Right ventricle myocardium inferior (tissue), 1 donor: Measurements from ENCODE around the gene SULT1A1. TPM values are rescaled to one million over a fixed set of nuclear protein-coding genes. Genes with fewer than 3 reads are reported as not detected.
"Not testable (repeated sequence)": the region's sequence is repeated elsewhere in the genome, so short reads cannot be mapped to it uniquely, and the experiment has no call there.

Source experiments
- ATAC-seq: fragments of 200-7000 bp; cut with Tn5 transposase; one replicate; pipeline ENCODE4 v1.9.1; 2020; ENCODE audit warnings: mild to moderate bottlenecking, moderate library complexity
- DNase-seq: peaks from one replicate; pipeline ENCODE4 v3.0.0; 2021; ENCODE audit errors: missing footprints
- intact Hi-C: fragments of 100-400 bp; cut with DNase I; formaldehyde crosslinking; loops from one replicate; pipeline ENCODE4 v1.11.0; 2022
- long read RNA-seq: library from polyadenylated mRNA; unstranded; transcript quantifications from one replicate; pipeline ENCODE4 v2.0.0, GENCODE V29; 2021
- total RNA-seq: library from RNA; stranded (reverse); fragmentation: NEBNext Ultra II Directional; extraction: Animal tissue kit (Norgen Biotek cat#: 25700); gene quantifications from one replicate; pipeline ENCODE4 v1.2.1, GENCODE V29; 2021
- donor health status: DM: no; HTN: yes; CAD: no; lungs with severe emphysema.

SULT1A1 gene
- 14.8 TPM for total RNA-seq
- long read RNA-seq, transcript SULT1A1-201 (8 exons, 1,162 nt), result major isoform, 5 of 11 reads
- long read RNA-seq, partial matches to known transcripts, result 0 of 11 reads
- long read RNA-seq, other reads (novel, unspliced or antisense), result 3 of 11 reads

- peak; percentile 79 for ATAC-seq
- intact Hi-C loops, result no loop called here
- DNase-seq, result peak; percentile 84
Observed at GRCh38 chr16:28609631-28610594, at the start of gene SULT1A1. SULT1A1 (minus strand) TSS chr16:28610044; CDS start chr16:28608855, 1,189 bp downstream.

- intact Hi-C loops, ATAC-seq, DNase-seq: not testable (repeated sequence)
Observed at GRCh38 chr16:28639959-28640358, 30.1 kb upstream of the SULT1A1 start.

GRCh38 chr16:28638359-28638758 is 28.5 kb upstream of the SULT1A1 start:
- DNase-seq, ATAC-seq, intact Hi-C loops: not testable (repeated sequence)

GRCh38 chr16:28637765-28638164 is 27.9 kb upstream of the SULT1A1 start, which contains the start of gene NPIPB8:
NPIPB8 (plus strand) TSS chr16:28638065; CDS start chr16:28638361, 296 bp downstream.
- intact Hi-C loops, result not testable (repeated sequence)

GRCh38 chr16:28636093-28636823 is 26.4 kb upstream of the SULT1A1 start:
- ATAC-seq, DNase-seq, intact Hi-C loops: not testable (repeated sequence)

More at GRCh38 chr16:28637765-28638164, 27.9 kb upstream of the SULT1A1 start, which contains the start of gene NPIPB8:
- not testable (repeated sequence) for ATAC-seq, DNase-seq

- intact Hi-C loops, ATAC-seq, DNase-seq: not testable (repeated sequence)
Observed at GRCh38 chr16:28630905-28631304, 21.1 kb upstream of the SULT1A1 start.

GRCh38 chr16:28623172-28623711 is 13.4 kb upstream of the SULT1A1 start:
- peak; percentile 82 for ATAC-seq
- intact Hi-C loops, result no loop called here
- peak; percentile 71 for DNase-seq

GRCh38 chr16:28622532-28623171 is 12.8 kb upstream of the SULT1A1 start:
- intact Hi-C loops, DNase-seq: not testable (repeated sequence)
- peak; percentile 32 for ATAC-seq

- no peak for ATAC-seq
- intact Hi-C loops, result no loop called here
- DNase-seq, result no peak
Observed at GRCh38 chr16:28621481-28622155, 11.8 kb upstream of the SULT1A1 start.

- intact Hi-C loops, DNase-seq, ATAC-seq: not testable (repeated sequence)
Observed at GRCh38 chr16:28620316-28620715, 10.5 kb upstream of the SULT1A1 start.

GRCh38 chr16:28617874-28618273 is 8.0 kb upstream of the SULT1A1 start:
- no peak for DNase-seq
- ATAC-seq, result no peak
- intact Hi-C loops, result loop anchor here (5.0 kb wide), 1 partner anchor 126 kb away; the partner anchor contains the start of genes APOBR and CLN3

- ATAC-seq, result no peak
- DNase-seq, result no peak
- intact Hi-C loops, result loop anchor here (5.0 kb wide), 1 partner anchor 124 kb away; the partner anchor contains the start of genes APOBR and CLN3
Observed at GRCh38 chr16:28616636-28617035, 6.8 kb upstream of the SULT1A1 start.

GRCh38 chr16:28616224-28616577 is 6.4 kb upstream of the SULT1A1 start:
- not testable (repeated sequence) for ATAC-seq, DNase-seq
- intact Hi-C loops, result loop anchor here (5.0 kb wide), 1 partner anchor 124 kb away; the partner anchor contains the start of genes APOBR and CLN3

- intact Hi-C loops, result loop anchor here (5.0 kb wide), 1 partner anchor 123 kb away; the partner anchor contains the start of genes APOBR and CLN3
- DNase-seq, result peak; percentile 74
- ATAC-seq, result peak; percentile 38
Observed at GRCh38 chr16:28615486-28616223, 5.8 kb upstream of the SULT1A1 start.

- intact Hi-C loops, DNase-seq, ATAC-seq: not testable (repeated sequence)
Observed at GRCh38 chr16:28614561-28614960, 4.7 kb upstream of the SULT1A1 start.

GRCh38 chr16:28613912-28614311 is 4.1 kb upstream of the SULT1A1 start:
- intact Hi-C loops, DNase-seq, ATAC-seq: not testable (repeated sequence)
